ENCODE data around the gene CHAMP1.

Gene CHAMP1

GRCh38 chr13:114314074-114314912 lies at the start of gene CHAMP1:
TSS of gene CHAMP1 (plus strand) at chr13:114314503. CDS start at chr13:114323843, 9,340 bp downstream.
- peak; percentile 98 for DNase-seq (ENCODE audit: low spot score)

GRCh38 chr13:114264886-114265611 lies 49.3 kb upstream of the CHAMP1 start:
- DNase-seq (ENCODE audit: low spot score), result peak; percentile 29

- no peak for DNase-seq (ENCODE audit: low spot score)
Observed at GRCh38 chr13:114266241-114266640, 48.1 kb upstream of the CHAMP1 start.

- no peak for DNase-seq (ENCODE audit: low spot score)
Observed at GRCh38 chr13:114268344-114269280, 45.7 kb upstream of the CHAMP1 start.

- DNase-seq (ENCODE audit: low spot score), result no peak
Observed at GRCh38 chr13:114269281-114269770, 45.0 kb upstream of the CHAMP1 start.

- DNase-seq (ENCODE audit: low spot score), result no peak
Observed at GRCh38 chr13:114272977-114273376, 41.3 kb upstream of the CHAMP1 start.

- DNase-seq (ENCODE audit: low spot score), result no peak
Observed at GRCh38 chr13:114275304-114275703, 39.0 kb upstream of the CHAMP1 start.

GRCh38 chr13:114279146-114279545 lies 35.2 kb upstream of the CHAMP1 start:
- no peak for DNase-seq (ENCODE audit: low spot score)

- DNase-seq (ENCODE audit: low spot score), result no peak
Observed at GRCh38 chr13:114279758-114280355, 34.4 kb upstream of the CHAMP1 start.

GRCh38 chr13:114281351-114282040 lies 32.8 kb upstream of the CHAMP1 start, which contains the start of gene UPF3A:
TSS of gene UPF3A (plus strand) at chr13:114281601. CDS start at chr13:114281640, 39 bp downstream.
- peak; percentile 94 for DNase-seq (ENCODE audit: low spot score)

- peak; percentile 69 for DNase-seq (ENCODE audit: low spot score)
Observed at GRCh38 chr13:114282041-114282670, 32.1 kb upstream of the CHAMP1 start.

- DNase-seq (ENCODE audit: low spot score), result no peak
Observed at GRCh38 chr13:114283576-114283975, 30.7 kb upstream of the CHAMP1 start.

GRCh38 chr13:114284680-114285079 lies 29.6 kb upstream of the CHAMP1 start:
- no peak for DNase-seq (ENCODE audit: low spot score)

GRCh38 chr13:114285166-114285808 lies 29.0 kb upstream of the CHAMP1 start:
- no peak for DNase-seq (ENCODE audit: low spot score)

GRCh38 chr13:114286808-114287207 lies 27.5 kb upstream of the CHAMP1 start:
- peak; percentile 52 for DNase-seq (ENCODE audit: low spot score)

- no peak for DNase-seq (ENCODE audit: low spot score)
Observed at GRCh38 chr13:114288157-114288591, 26.1 kb upstream of the CHAMP1 start.

- DNase-seq (ENCODE audit: low spot score), result no peak
Observed at GRCh38 chr13:114296448-114296847, 17.9 kb upstream of the CHAMP1 start.

- no peak for DNase-seq (ENCODE audit: low spot score)
Observed at GRCh38 chr13:114296902-114297301, 17.4 kb upstream of the CHAMP1 start.

GRCh38 chr13:114298866-114299265 lies 15.4 kb upstream of the CHAMP1 start:
- DNase-seq (ENCODE audit: low spot score), result no peak
